Tibial nerve (tissue), 3 donors: ENCODE results near the gene MAPKAPK5.

Experiments
- CTCF ChIP-seq, 5 experiments: fragments of 200-600 bp in 3 of 5; fragments of 450-650 bp in 2 of 5; sonication (generic) in 3 of 5; IDR thresholded peaks; one replicate each; pipeline ENCODE4 v1.5.1; 2016 to 2019; ENCODE audit warnings: antibody characterized with exemption in 5 of 5, mild to moderate bottlenecking in 3 of 5, moderate library complexity in 2 of 5
- POLR2A ChIP-seq, 2 donors: fragments of 450-650 bp; IDR thresholded peaks; one replicate each; pipeline ENCODE4 v1.6.1; 2017; ENCODE audit warnings: antibody characterized with exemption in 2 of 2, mild to moderate bottlenecking in 2 of 2, moderate library complexity in 2 of 2

- TF ChIP-seq CTCF (IDR thresholded peaks at IDR 0.05) (no peak), POLR2A (IDR thresholded peaks at IDR 0.05) (no peak)
Measured at GRCh38 chr12:111792856-111793235, 49.2 kb upstream of the MAPKAPK5 start.
